HuH-7 (cell line): ENCODE measurements around the gene IDH1.
"Not testable (repeated sequence)": the region's sequence is repeated elsewhere in the genome, so short reads cannot be mapped to it uniquely, and the experiment has no call there.

Experiments used
- DNase-seq: peaks from one replicate; pipeline ENCODE4 v3.0.0; 2011; ENCODE audit warnings: low spot score

IDH1 gene

DNA sequence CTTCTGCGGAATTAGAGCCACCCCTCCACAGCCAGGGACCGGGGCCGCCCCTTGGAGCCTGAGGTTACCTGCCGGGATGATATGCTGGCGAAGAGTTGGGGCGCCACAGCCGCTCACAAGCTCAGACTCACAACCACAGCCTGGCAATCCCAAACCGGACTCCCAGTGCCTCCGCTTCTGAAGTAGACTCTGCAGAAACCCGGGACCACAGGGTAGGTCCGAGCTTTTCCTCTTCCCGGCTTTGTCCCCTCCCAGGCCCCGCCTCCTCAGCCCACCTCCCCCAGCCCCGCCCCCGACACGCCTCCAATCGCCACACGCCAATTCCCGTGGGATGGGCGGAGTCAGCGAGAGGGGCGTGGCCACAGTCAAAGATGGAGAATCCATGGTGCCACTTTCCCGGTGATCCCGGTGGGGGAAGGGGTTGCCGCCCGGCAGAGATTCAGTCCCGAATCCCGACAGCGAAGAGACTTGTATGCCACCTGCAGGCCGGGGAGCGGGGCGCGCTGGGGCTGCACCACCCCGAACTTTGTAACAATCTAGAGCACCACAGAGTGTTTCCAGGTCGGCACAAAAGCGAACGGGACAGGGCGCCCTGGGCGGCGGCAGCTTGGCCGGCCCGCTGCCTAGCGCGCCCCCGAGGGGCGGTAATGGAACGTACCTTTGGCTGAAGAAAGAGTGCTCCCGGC, at the start of gene IDH1:
IDH1 (minus strand) TSS at position 201 of the 686 bp plus-strand sequence. CDS start 3,520 bp downstream, outside the sequence.
- DNase-seq = peak; percentile 88

DNA sequence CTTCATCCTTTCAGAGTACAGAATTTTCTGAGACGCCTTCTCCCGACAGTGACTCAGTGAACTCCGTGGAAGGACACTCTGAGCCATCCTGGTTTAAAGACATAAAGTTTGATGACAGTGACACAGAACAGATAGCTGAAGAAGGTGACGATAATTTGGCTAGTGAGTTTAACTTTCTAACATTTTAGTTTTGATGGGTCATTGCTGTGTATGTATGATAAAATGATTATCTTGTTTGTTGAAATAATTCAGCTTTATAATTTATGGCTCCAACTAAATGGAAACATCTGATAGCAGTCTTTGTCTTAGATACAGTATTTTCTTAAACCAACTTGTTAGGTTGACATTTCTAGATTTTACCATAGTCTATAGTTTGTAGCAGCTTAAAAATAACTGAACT, 49.3 kb upstream of the IDH1 start:
- DNase-seq = no peak

DNA sequence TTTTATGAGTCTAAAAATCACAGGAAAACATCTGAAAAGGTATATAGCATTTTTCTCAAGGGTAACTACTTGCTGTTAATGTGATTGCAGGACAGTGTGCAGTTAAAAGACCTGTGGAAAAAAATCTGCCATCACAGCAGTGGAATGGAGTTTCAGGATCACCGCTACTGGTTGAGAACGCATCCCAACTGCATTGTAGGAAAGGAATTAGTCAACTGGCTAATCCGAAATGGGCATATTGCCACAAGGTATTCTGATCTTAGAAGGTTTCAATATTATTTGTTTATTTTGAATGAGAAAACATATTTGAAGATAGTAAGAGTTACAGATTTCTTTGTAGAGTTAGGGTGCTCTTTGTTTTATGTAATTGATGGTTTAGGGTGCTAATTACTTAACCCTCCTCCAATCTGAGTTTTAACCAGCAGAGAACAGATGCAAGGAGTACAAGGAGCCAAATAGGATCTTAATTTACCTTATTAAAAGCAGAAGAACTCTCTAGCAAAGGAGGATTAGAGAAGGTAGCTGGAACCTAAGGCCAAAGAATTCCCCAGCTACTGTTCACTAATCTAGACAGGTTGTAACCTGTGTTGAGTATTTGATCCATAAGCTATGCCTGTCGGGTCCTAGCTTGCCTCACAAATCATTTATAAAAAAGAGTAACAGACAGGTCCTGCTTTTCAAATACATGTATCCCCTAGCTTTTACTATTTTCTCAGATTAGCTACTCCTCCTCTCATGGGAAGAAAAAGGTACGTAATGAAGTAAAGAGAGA, 46.2 kb upstream of the IDH1 start:
- DNase-seq = no peak

DNA sequence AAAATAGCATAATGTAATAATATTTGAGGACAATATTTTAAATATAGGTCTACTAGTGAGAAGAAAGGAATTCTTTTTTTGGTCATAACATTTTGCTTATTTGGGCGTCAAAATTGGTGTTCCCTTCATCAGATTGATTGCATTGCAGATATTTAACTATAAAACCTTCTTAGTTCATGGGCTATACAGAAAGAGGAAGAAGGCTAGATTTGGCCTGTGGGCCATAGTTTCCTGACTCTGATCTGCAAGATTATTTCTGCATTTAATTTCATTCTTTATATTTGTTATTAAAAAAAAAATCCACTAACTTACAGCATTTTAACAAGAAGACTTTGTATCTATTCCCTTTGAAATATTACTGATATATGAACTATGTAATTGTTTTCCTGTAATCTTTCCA, 43.1 kb upstream of the IDH1 start:
- no peak for DNase-seq

DNA sequence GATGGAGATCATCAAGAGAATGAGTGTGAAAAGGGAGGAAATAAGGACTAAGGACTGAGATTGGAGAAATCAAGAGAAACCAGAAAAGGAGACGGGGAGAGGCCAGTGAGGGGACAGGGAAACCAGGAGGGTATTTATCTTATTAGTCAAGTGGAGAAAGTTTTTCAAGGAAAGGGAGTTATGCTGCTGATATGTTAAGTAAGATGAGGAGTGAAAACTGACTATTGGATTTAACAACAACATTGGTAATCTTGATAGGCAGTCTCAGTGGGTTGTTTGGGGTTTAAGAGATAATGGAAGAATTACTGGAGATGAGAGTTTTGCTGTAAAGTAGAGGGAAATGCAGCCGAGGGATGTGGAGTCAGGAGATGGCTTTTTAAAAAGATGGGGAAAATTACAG, 41.7 kb upstream of the IDH1 start:
- DNase-seq = no peak

DNA sequence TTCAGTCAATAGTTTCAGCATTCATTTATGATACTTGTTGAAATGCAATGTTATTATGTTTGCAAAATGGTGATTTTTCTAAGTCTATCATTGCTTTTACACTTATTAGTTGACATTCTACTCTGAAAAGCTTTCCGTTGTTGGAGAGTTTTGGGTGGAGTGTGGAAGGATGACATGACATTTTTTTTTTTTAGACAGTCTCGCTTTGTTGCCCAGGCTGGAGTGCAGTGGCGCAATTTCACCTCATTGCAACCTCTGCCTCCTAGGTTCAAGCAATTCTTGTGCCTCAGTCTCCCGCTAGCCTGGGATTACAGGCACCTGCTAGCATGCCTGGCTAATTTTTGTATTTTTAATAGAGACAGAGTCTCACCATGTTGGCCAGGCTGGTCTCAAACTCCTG, 41.0 kb upstream of the IDH1 start:
- DNase-seq = no peak

DNA sequence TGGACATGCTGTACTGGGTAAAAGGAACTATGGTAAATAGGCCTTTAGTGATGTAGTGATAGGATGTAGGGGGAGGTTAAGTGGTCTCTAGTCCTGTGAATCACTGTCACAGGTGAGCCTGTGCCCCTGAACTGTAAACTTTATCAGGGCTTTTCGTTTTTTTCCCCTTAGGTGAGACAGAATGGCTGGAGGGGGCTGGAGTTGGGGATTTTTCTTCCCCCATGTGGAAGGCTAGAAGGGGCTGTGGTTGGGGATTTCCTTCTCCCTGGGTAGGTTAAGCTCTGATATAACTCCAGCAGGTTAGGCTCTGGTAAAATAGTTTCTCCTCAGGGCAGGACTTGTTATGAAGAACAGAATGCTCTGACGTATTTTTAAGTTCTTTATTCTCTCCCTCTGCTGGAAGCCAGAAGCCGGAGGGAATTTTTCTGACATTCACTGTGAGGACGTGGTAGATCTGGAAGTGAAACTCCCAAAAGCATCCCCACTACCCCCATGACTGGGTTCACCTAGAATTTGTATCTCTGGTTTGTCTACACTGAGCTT, 39.7 kb upstream of the IDH1 start:
- no peak for DNase-seq

DNA sequence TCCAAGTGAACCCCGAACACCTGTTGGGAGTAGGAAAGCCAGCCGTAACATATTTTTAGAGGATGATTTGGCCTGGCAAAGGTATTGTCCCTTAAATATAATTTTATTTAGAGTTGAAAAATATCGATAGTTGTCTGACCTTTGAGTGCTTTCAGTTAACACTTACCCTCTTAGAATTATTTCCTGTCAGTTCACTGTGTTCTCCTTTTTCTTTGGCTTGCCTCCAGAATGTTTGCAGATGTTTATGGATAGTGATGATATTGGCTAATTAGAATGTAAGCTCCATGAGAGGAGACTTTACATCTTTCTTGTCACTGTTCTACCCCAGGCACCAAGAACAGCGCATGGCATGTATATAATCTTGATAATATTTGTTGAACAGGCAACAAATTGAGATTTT, 31.0 kb upstream of the IDH1 start:
- DNase-seq = no peak

DNA sequence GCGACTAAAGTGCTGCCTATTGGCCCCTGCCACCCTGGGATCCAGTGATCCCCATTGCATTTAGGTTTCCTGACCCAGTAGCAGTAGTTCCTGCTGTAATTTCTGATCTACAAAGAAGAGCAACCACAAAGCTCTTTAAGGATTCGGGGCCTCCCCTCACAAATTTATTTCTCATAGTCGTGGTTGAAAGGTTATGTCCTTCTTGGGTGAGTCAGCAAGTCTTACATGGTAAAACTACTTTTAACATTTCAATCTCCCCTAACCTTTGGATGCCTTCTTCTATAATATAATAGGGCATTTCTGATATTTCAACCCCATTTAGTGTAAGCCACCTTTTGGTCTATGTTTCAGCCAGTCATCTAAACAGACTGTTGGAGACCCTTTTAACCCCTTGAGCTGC, 26.1 kb upstream of the IDH1 start:
- no peak for DNase-seq

DNA sequence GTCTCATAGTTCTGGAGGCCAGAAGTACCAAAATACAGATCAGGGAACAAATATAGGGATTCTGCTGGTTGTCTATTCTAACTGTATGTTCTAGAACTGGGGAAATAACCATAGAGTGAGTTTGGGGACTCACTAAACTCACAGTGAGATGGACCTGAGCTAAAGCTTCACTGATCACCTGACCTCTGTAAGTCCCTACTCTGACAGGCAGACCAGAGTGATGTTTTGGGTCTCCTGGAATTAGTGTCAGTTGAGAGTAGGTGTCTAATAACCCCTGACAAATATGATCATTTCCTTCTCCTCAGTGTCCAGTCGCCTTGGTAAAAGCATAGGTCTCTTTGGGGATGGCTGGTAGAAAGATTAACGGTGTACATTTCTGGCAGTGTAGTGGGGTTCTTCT, 25.4 kb upstream of the IDH1 start:
- DNase-seq = no peak

DNA sequence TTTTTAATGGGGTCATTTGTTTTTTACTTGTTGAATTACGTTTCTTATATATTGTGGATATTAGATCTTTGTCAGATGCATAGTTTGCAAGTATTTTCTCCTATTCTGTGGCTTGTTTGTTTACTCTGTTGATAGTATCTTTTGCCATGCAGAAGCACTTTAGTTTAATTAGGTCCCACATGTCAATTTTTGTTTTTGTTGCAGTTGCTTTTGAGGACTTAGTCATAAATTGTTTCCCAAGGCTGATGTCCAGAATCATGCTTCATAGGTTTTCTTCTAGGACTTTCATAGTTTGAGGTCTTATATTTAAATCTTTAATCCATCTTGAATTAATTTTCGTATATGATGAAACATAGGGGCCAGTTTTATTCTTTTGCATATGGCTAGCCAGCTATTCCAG, 24.4 kb upstream of the IDH1 start:
- no peak for DNase-seq

DNA sequence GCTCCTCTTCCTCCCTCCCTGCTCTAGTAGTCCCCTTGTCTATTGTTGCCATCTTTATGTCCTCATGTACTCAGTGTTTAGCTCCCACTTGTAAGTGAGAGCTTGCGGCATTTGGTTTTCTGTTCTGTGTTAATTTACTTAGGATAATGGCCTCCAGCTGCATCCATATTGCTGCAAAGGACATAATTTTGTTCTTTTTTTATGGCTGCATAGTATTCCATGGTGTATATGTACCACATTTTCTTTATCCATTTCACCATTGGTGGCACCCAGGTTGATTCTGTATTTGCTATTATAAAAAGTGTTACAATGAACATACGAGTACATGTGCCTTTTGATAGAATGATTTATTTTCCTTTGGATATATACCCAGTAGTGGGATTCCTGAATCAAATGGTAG, 23.7 kb upstream of the IDH1 start:
- DNase-seq = no peak

DNA sequence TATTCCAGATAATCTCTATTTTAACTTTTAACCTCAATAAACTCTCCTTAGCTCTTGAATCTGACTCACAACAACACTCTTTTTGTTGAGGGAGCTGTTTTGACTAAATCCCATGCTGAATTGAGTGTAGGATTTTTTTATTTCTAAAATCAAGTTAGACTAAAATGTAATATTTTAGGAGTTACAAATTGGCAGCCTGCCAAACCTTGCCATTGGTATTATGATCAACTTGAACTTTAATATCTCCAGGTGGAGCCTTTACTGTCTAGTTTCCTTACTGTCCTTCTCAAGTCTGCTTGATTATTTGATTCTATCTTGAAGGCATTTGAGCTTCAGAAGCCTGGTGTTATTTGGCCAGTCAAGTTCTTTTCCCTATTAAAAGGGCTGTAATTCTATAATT, 19.9 kb upstream of the IDH1 start:
- DNase-seq = no peak

DNA sequence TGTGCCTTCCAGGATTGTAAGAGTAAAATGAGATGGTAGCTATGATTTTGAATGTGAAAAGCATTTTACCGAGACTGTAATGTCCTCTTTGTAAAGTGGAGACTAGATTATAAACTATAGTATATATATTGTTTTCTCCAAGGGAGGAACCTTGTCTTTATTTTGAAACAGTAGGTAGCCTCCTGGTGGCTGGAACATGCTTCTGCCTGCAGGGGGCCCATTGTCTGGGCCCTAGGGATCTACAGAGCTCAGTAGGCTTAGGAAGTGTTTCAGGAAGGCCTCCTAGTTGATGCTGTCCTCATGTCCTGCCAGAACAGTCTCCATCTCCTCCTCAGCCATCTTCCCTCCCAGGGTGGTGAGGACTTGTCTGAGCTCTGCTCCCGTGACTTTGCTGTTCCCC, 14.2 kb upstream of the IDH1 start:
- DNase-seq = peak; percentile 39

DNA sequence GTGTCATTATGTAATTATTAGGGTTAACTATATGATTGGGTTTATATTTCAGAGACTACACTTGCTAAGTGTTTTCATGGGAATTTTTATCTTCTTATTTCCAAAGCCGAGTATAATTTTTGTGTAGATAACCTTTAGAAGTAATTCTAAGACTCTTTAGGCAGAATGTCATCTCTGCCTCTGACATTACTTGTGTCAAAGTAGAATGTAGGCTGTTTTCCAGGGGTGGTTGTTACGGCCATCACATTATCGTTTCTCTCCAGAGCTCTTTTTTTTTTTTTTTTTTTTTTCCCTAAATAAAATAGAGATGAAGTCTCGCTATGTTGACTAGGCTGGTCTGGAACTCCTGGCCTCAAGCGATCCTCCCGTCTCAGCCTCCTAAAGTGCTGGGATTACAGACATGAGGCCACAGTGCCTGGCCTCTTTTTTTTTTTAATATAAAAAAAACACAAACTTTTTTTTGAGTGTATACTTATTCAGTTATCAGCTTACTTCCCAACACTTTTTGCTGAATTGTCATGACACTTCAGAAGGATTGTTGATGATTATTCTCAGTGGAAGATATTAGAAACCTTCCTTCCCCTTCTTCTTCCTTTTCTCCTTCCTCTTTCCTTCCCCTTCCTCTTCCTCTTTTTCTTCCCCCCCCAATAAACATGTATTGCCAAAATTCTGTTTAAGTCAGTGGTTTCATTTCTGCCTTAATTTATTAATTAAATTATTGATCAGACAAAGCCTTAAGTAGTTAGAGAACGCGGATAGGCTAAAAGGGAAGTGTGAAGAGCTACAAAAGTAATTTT, 13.5 kb upstream of the IDH1 start:
- no peak for DNase-seq

DNA sequence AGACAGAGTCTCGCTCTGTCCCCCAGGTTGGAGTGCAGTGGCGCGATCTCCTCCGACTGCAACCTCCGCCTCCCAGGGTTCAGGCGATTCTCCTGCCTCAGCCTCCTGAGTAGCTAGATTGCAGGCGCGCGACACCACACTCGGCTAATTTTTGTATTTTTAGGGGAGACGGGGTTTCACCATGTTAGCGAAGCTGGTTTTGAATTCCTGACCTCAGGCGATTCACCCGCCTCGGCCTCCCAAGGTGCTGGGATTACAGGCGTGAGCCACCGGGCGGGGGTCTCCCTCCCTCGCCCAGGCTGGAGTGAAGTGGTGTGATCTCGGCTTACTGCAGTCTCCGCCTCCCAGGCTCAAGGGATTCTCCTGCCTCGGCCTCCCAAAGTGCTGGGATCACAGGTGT, 12.7 kb upstream of the IDH1 start:
- DNase-seq = not testable (repeated sequence)

DNA sequence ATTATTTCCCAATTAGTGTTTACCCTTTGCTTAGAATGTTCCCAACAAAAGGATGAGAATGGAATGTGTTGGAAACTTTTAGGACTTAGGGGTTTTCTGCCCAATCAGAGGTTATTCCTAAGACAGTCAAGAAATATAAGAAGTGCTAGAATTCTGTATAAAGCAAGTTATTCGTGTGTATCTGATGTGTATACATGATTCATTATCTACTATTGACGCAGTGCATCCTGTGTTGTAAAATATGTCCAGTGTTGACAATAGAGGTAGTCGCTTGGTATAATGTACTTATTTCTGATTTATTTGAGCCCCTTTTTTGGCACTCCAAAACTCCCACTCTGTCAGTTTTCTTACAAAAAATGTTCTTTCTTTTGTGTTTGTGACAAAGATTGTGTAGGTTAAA, 12.1 kb upstream of the IDH1 start:
- DNase-seq = no peak

DNA sequence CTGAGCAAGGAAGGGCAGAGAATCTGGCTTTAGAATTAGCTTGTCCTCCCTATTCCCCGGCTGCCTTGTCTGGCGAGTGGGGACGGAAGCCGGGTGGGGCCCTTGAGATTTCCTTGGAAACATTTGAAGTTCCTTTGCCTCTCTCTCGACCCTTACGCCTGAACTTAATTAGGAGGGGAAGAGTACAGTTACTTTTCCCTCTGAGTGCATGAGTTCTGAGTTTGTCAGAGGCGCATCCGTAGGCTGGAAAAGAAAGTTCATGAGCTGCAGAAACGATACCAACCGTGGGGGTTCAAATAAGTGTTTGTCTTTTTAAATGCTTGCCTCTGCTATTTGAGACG, 11.7 kb upstream of the IDH1 start:
- DNase-seq = no peak

DNA sequence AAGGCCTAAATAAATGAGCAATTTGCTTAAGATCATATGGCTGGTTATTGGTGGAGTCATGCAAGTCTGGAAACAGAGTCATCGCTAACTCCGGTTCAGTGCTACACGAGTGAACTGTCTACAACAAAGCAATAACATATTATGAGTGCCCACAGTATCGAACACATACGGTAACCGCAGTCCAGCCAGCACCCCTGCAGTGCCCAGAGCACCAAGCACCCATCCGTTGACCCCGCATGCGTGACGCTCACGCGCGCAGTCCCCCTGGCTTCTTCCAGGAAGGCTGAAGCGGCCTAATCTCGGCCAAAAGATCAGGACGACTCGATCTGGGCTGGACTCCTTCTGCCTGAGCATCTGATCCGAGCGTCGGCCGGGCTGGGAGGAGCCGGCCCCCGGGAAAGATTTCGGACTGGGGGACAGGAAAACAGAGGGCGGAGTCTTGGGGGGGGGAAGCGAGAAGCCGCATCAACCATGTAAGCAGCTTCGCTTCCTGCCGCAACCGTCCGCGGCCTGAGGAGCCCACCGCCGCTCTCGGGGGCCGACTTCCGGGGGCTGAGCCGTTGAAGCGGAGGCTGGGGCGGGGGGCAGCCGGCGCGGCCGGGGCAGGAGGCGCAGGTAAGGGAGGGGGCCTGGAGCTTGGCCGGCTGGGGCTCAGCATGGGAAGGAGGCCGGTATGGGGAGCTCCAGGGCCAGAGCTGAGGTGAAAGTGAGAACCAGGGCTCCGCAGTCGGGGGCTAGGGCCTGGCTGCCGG, 11.1 kb upstream of the IDH1 start, which contains the start of gene PIKFYVE:
PIKFYVE (plus strand) TSS at position 455 of the 752 bp plus-strand sequence. CDS start 5,265 bp downstream, outside the sequence.
- DNase-seq = peak; percentile 90

DNA sequence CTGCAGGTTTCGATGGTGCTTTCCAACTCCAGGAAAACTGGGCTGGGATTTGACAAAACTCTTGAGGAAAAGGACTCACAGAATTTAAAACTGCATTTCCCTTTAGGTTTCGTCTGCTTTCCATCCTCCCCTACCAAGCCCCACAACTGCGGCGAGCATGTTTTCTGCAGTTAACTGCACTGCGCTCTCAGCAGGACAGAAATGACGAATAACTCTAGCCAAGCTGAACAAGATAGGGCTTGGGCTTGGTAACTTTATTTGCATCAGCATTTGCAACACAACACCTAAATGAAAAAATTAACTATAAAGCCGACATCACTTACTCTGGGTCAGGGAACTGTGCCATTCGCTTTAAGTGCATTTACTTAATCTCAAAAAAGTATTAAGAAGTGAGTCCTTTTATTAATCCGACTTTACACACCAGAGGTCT, 10.5 kb upstream of the IDH1 start:
- DNase-seq = no peak

DNA sequence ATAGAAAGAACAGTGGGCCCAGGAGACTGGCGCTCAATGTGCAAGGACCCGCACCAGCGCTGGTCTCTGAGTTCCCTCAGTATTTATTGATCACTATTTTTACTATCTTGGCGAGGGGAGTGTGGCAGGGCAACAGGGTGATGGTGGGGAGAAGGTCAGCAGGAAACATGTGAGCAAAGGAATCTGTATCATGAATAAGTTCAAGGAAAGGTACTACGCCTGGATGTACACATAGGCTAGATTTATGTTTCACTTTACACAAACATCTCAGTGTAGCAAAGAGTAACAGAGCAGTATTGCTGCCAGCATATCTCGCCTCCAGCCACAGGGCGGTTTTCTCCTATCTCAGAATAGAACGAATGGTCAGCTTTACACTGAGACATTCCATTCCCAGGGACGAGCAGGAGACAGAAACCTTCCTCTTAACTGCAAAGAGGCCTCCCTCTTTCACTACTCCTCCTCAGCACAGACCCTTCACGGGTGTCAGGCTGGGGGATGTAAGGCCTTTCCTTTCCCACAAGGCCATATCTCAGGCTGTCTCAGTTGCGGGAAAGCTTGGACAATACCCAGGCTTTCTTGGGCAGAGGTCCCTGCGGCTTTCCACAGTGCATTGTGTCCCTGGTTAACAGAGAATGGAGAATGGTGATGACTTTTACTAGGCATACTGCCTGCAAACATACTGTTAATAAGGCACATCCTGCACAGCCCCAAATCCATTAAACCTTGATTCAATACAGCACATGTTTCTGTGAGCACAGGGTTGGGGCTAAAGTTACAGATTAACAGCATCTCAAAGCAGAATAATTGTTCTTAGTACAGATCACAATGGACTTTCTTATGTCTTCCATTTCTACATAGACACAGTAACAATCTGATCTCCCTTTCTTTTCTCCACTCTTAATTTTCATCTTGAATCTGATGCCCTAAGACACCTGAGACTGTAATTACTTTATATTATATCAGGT, 2.3 kb upstream of the IDH1 start:
- not testable (repeated sequence) for DNase-seq
